GM19372 (cell line): Measurements from ENCODE around the gene CDK5RAP2.
A peak's percentile ranks its signal among the peaks of the same experiment; 100 is the strongest.
"Not testable (repeated sequence)": the region's sequence is repeated elsewhere in the genome, so short reads cannot be mapped to it uniquely, and the experiment has no call there.

Source experiments
- ATAC-seq: cut with Tn5 transposase; IDR thresholded peaks from one replicate; pipeline ENCODE4 v1.9.1; 2021; ENCODE audit warnings: mild to moderate bottlenecking, low read depth, moderate library complexity; ENCODE audit not compliant: unreplicated experiment

The CDK5RAP2 gene

GRCh38 chr9:120580051-120580896 is at the start of gene CDK5RAP2:
Gene CDK5RAP2, minus strand, starts transcription at chr9:120580167. Its CDS starts 189 bp downstream, at chr9:120579978.
- ATAC-seq = peak; percentile 92

GRCh38 chr9:120628925-120629497 is 49.0 kb upstream of the CDK5RAP2 start:
- not testable (repeated sequence) for ATAC-seq

DNA sequence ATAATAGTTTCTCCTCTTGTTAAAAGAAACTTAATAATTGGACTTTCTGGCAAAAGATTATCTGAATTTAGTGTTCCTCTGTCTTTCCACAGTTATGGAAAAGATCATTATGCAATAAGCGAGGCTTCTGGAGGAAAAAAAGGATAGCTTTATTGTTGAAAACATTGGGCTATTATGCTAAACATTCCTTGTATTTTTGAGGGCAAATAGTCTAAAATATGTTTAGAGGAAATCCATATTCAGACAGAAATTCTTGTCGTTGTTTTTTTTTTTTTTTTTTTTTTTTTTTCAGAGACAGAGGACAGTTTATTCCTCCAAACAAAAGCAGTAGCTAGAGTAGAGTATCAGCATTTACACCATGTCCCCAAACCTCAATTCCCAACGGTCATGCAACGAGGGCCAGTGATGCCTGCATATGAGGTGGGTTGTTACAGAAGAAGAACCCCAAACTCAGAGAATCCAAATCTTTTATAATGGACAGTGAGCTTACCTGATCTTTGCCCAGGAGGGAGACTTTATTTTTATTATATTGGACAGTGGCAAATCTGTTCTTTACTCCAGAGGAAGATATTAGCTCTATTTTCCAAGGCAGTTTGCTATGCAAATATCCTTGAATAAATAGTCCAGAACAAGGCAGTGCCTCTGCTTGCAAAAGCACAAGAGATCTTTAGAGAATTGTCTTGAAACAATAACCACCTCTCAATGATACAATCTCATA is 48.4 kb upstream of the CDK5RAP2 start:
- no peak for ATAC-seq

DNA sequence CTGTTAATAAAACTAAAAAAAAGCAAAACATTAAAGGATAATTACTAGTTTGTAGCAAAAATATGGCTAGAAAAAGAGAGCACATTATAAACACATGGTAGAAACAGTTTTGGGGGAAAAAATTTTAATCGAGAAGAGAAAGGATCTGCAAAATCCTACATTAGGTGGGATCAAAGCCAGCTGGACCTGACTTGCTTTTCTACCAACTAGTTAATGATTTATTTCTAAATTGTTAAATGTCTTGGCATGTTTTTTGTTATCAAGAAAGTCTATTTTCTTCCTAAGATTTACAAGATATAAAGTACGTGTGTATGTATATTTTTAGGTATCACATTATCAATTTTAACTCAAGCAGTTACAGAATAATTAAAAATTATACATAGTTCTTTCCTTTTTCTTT is 47.1 kb upstream of the CDK5RAP2 start:
- no peak for ATAC-seq

GRCh38 chr9:120626512-120626911 is 46.5 kb upstream of the CDK5RAP2 start:
- ATAC-seq = no peak

DNA sequence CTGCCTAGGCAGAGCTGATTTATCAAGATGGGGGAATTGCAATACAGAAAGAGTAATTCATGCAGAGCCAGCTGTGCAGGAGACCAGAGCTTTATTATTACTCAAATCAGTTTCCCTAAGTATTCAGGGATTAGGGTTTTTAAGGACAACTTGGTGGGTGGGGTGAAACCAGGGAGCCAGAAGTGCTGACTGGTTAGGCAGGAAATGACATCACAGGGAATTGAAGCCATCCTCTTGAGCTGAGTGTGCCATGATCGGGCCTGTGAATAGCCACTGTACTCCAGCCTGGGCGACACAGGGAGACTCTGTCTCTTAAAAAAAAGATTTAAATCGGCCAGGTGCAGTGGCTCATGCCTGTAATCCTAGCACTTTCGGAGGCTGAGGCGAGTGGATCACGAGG is 45.3 kb upstream of the CDK5RAP2 start:
- no peak for ATAC-seq

DNA sequence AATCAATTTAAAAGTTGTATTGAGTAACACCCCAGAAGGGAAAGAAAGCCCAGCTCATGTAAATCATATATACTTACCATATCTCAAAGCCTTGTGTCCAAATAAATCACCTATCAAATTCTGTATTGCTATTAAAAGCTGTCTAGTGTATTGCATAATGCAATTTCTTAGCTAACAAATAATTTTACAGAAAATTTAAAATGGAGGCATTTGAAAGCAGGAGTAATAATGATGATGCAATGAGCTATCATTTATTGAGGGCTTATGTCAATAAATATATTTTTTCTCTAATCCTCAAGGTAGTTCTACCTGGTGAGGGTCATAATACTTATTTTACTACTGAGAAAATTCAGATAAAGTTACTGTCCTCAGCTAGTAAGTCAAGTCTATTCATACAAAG is 42.8 kb upstream of the CDK5RAP2 start:
- no peak for ATAC-seq

DNA sequence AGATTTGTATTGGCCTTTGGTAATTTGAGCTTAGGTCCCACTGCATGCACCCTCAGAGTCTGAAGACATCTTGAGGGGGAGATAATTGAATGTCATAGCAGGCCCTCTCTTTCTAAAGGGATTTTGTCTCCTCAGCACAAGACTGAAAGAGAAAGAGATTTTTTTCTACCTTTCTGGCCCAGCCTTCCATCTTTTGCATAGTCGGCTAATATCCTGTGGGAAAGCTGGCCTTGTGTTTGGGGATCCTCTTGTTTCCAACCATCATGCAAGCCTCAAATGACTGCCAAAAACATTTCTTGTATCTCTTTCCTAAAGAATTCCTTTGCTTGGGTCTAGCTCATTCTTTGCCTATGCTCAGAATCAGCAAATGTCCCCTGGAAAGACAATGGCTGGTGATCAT is 42.0 kb upstream of the CDK5RAP2 start:
- no peak for ATAC-seq

- no peak for ATAC-seq
These were observed 40.0 kb upstream of the CDK5RAP2 start for GRCh38 chr9:120619751-120620655.

GRCh38 chr9:120616966-120617935 is 37.3 kb upstream of the CDK5RAP2 start:
- ATAC-seq = no peak

DNA sequence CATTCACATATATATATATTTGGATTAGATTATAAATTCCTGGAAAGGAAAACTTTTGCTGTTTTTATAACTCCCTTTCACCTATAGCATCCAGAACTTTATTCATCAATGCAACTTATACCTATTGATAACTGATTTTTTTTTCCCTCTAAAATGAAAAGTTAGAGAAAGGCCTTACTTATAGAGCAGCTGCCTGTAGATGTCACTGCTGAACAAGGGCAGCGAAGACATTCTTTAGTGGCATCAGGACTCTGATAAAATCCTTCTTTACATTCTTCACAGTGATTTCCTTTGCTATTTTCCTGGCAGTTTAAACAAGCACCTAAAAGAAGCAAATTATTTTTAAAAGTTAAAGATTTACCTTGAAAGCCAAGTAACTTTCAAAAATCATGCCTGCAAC is 32.3 kb upstream of the CDK5RAP2 start:
- no peak for ATAC-seq

DNA sequence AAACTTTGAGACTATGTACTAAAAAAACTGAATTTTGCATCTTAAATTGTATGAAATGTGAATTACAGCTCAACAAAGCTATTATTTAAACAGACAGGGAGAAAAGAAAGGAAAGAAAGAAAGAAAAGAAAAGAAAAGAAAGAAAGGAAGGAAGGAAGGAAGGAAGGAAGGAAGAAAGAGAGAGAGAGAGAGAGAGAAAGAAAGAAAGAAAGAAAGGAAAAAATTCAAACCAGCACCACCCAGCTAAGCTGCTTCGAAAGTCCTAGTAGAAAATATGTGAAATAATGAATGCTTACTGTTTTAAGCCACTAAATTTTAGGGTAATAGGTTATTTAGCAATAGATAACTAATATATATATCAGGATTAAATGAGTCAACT is 31.7 kb upstream of the CDK5RAP2 start:
- no peak for ATAC-seq

GRCh38 chr9:120610975-120611689 is 31.2 kb upstream of the CDK5RAP2 start:
- no peak for ATAC-seq

GRCh38 chr9:120609636-120610035 is 29.7 kb upstream of the CDK5RAP2 start:
- ATAC-seq = no peak

DNA sequence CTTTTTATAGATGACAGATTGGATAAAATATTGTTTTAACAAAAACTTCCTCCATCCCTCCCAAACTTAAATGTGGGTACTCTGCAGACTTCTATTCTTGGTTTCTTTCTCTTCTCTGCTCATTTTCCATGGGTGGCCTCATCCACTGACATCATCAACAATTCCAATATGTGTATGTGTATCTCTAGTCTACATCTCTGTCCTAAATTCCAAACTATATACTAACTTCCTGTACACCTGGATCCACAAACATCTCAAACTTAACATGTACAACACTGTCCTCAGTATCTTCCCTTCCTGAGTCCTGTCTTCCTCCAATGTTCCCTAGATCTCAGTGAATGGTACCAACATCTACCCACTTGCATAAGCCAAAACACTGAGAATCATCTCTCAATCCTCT is 28.5 kb upstream of the CDK5RAP2 start:
- no peak for ATAC-seq

- ATAC-seq = no peak
These were observed 23.6 kb upstream of the CDK5RAP2 start for GRCh38 chr9:120603591-120603990.

DNA sequence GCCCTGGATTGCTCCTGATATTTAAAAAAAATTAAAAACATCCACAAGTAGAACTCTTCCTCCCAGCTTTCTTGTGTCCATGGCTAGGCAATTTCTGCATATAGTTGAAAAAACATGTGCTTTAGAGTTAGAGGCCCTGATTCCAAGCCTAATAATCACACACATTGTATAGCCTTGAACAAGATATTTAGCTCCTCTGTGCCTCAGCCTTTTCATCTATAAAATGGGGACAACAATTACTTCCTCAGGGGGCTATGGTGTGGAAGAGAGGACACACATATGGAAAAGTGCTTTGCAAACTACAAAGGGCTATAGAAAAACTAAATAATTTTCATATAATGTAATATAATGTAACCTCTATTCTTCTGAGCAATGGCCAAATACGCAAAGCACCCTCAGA is 23.0 kb upstream of the CDK5RAP2 start:
- ATAC-seq = no peak

DNA sequence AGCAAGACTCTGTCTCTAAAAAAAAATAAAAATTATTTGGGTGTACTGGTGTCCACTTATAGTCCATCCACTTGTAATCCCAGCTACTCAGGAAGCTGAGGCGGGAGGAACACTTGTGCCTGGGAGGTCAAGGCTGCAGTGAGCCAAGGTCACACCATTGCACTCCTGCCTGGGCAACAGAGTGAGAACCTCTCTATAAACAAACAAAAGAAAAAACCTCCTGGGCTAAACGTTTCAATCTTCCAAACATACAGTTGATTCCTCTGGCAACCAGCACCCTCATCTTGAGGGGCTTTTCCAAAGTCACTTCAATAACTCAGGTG is 13.9 kb upstream of the CDK5RAP2 start:
- ATAC-seq = no peak
